ENCODE data around the gene B3GNT4. TPM values are rescaled to one million over a fixed set of nuclear protein-coding genes. Genes with fewer than 3 reads are reported as not detected.

Gene B3GNT4
- polyA plus RNA-seq (2013, experiment 1 of 2), result 0.35 TPM
- 0.32 TPM for polyA plus RNA-seq (2013, experiment 2 of 2)

GRCh38 chr12:122203301-122204166 lies at the start of gene B3GNT4:
TSS of gene B3GNT4 (plus strand) at chr12:122203709. CDS start at chr12:122204619, 910 bp downstream.
- Histone ChIP-seq H3K4me1 (ENCODE audit: insufficient read depth, low read length) (no peaks in the 10 kb centered on the region), H3K27ac (ENCODE audit: low read depth, low read length) (no peak within 1 kb of the TSS), H3K9me3 (ENCODE audit: insufficient read depth, low read depth, low read length) (no peaks in the 10 kb centered on the region), H3K27me3 (ENCODE audit: insufficient read depth, low read length) (peaks cover 50% of the 10 kb centered on the region), H3K4me3 (ENCODE audit: low read length) (peak within 1 kb of the TSS; percentile 57), H3K36me3 (ENCODE audit: insufficient read depth, low read length) (peaks cover 18% of the 10 kb centered on the region), H3K9ac (ENCODE audit: low read depth, low read length) (peak within 1 kb of the TSS; percentile 40; the same call in 1 of the 2 replicates)
- 1% methylated on average over 100 of the region's 104 CpGs for WGBS

DNA sequence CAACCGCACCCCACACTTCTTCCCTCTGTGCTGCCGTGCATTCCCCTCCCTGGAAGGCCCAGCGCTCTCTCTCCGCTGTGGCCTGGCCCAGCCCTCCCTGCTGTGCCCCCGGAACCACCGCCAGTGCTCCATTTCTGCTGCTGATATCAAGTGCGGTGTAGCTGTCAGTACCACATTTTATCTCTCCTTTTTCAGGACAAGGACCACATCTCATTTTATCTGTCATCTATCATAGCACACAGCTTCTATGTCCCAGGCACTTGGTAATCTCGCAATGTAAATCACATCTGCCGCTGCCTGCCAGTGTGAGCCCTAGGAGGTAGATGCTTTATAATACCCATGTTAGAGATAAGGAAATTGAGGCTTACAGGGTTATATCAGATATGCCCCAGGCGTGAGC lies 47.8 kb upstream of the B3GNT4 start:
- no peak overlapping the region for H3K27ac ChIP-seq (ENCODE audit: low read depth, low read length)
- no peaks in the 10 kb centered on the region for H3K9me3 ChIP-seq (ENCODE audit: insufficient read depth, low read depth, low read length)
- H3K36me3 ChIP-seq (ENCODE audit: insufficient read depth, low read length), result no peaks in the 10 kb centered on the region
- H3K4me1 ChIP-seq (ENCODE audit: insufficient read depth, low read length), result no peaks in the 10 kb centered on the region
- no peaks in the 10 kb centered on the region for H3K27me3 ChIP-seq (ENCODE audit: insufficient read depth, low read length)
- H3K4me3 ChIP-seq (ENCODE audit: low read length), result no peak overlapping the region
- no peak overlapping the region for H3K9ac ChIP-seq (ENCODE audit: low read depth, low read length)
- 66% methylated on average over 10 of the region's 10 CpGs for WGBS

- 97% methylated on average over 7 of the region's 7 CpGs for WGBS
- Histone ChIP-seq H3K4me3 (ENCODE audit: low read length) (no peak overlapping the region), H3K27me3 (ENCODE audit: insufficient read depth, low read length) (no peaks in the 10 kb centered on the region), H3K4me1 (ENCODE audit: insufficient read depth, low read length) (no peaks in the 10 kb centered on the region), H3K9me3 (ENCODE audit: insufficient read depth, low read depth, low read length) (no peaks in the 10 kb centered on the region), H3K9ac (ENCODE audit: low read depth, low read length) (no peak overlapping the region), H3K36me3 (ENCODE audit: insufficient read depth, low read length) (no peaks in the 10 kb centered on the region), H3K27ac (ENCODE audit: low read depth, low read length) (no peak overlapping the region)
Observed at GRCh38 chr12:122158700-122159285, 44.7 kb upstream of the B3GNT4 start.

GRCh38 chr12:122159882-122160281 lies 43.6 kb upstream of the B3GNT4 start:
- no peak overlapping the region for H3K4me3 ChIP-seq (ENCODE audit: low read length)
- H3K27me3 ChIP-seq (ENCODE audit: insufficient read depth, low read length), result no peaks in the 10 kb centered on the region
- H3K9me3 ChIP-seq (ENCODE audit: insufficient read depth, low read depth, low read length), result no peaks in the 10 kb centered on the region
- H3K4me1 ChIP-seq (ENCODE audit: insufficient read depth, low read length), result no peaks in the 10 kb centered on the region
- WGBS, result 60% methylated on average over 4 of the region's 4 CpGs
- no peaks in the 10 kb centered on the region for H3K36me3 ChIP-seq (ENCODE audit: insufficient read depth, low read length)
- H3K27ac ChIP-seq (ENCODE audit: low read depth, low read length), result no peak overlapping the region
- H3K9ac ChIP-seq (ENCODE audit: low read depth, low read length), result no peak overlapping the region

DNA sequence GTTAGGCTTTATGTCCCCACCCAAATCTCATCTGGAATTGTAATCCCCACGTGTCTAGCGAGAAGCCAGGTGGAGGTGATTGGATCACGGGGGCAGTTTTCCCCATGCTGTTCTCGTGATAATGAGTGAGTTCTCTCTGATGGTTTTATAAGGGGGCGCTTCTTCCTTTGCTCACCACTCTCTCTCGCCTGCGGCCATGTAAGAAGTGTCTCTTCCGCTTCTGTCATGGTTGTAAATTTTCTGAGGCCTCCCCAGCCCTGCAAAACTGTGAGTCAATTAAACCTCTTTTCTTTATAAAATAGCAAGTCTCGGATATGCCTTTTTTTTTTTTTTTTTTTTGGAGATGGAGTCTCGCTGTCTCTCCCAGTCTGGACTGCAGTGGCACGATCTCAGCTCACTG lies 42.7 kb upstream of the B3GNT4 start:
- H3K27me3 ChIP-seq (ENCODE audit: insufficient read depth, low read length), result no peaks in the 10 kb centered on the region
- no peaks in the 10 kb centered on the region for H3K9me3 ChIP-seq (ENCODE audit: insufficient read depth, low read depth, low read length)
- H3K4me1 ChIP-seq (ENCODE audit: insufficient read depth, low read length), result no peaks in the 10 kb centered on the region
- no peak overlapping the region for H3K9ac ChIP-seq (ENCODE audit: low read depth, low read length)
- no peaks in the 10 kb centered on the region for H3K36me3 ChIP-seq (ENCODE audit: insufficient read depth, low read length)
- 89% methylated on average over 10 of the region's 11 CpGs for WGBS
- no peak overlapping the region for H3K4me3 ChIP-seq (ENCODE audit: low read length)
- no peak overlapping the region for H3K27ac ChIP-seq (ENCODE audit: low read depth, low read length)

DNA sequence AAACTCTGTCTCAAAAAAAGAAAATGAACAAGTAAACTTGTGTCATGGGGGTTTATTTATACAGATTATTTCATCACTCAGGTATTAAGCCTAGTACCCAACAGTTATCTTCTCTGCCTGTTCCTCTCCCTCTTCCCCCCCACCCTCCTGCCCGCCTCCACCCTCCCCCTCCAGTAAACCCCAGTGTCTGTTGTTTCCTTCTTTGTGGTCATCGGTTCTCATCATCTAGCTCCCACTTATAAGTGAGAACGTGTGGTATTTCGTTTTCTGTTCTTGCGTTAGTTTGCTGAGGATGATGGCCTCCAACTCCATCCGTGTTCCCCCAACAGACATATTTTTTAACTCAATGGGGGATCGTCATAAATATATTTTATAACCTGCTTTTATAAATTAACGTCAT lies 41.8 kb upstream of the B3GNT4 start:
- H3K9ac ChIP-seq (ENCODE audit: low read depth, low read length), result no peak overlapping the region
- H3K27me3 ChIP-seq (ENCODE audit: insufficient read depth, low read length), result no peaks in the 10 kb centered on the region
- no peaks in the 10 kb centered on the region for H3K9me3 ChIP-seq (ENCODE audit: insufficient read depth, low read depth, low read length)
- no peak overlapping the region for H3K4me3 ChIP-seq (ENCODE audit: low read length)
- H3K4me1 ChIP-seq (ENCODE audit: insufficient read depth, low read length), result 0 out of 2 replicates have a peak, but pooled peaks cover 4% of the 10 kb centered on the region
- H3K27ac ChIP-seq (ENCODE audit: low read depth, low read length), result no peak overlapping the region
- 97% methylated on average over 7 of the region's 8 CpGs for WGBS
- H3K36me3 ChIP-seq (ENCODE audit: insufficient read depth, low read length), result no peaks in the 10 kb centered on the region

DNA sequence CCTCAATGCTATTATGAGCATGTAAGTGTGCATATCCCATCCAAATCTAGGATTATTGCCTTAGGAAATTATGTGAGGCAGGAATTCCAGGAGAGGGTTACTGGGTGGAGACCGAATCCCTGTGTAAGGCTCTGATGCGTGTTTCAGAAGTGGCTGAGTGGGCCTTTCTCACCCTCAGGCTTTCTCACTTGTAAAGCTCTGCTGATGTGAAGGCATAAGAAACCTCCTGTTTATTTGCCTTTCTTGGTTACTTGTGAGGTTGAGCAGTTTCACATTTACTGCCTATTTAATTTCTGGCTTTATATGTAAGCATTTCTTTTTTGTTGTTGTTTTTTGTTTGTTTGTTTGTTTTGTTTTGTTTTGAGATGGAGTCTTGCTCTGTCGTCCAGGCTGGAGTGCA lies 40.5 kb upstream of the B3GNT4 start:
- H3K27me3 ChIP-seq (ENCODE audit: insufficient read depth, low read length), result no peaks in the 10 kb centered on the region
- no peaks in the 10 kb centered on the region for H3K36me3 ChIP-seq (ENCODE audit: insufficient read depth, low read length)
- no peak overlapping the region for H3K4me3 ChIP-seq (ENCODE audit: low read length)
- WGBS, result 95% methylated on average over 3 of the region's 3 CpGs
- H3K9me3 ChIP-seq (ENCODE audit: insufficient read depth, low read depth, low read length), result no peaks in the 10 kb centered on the region
- no peak overlapping the region for H3K27ac ChIP-seq (ENCODE audit: low read depth, low read length)
- H3K9ac ChIP-seq (ENCODE audit: low read depth, low read length), result no peak overlapping the region
- 0 out of 2 replicates have a peak, but pooled peaks cover 5% of the 10 kb centered on the region for H3K4me1 ChIP-seq (ENCODE audit: insufficient read depth, low read length)

GRCh38 chr12:122166422-122167349 lies 36.8 kb upstream of the B3GNT4 start:
- no peaks in the 10 kb centered on the region for H3K27me3 ChIP-seq (ENCODE audit: insufficient read depth, low read length)
- 0 out of 2 replicates have a peak, but pooled peaks cover 5% of the 10 kb centered on the region for H3K4me1 ChIP-seq (ENCODE audit: insufficient read depth, low read length)
- no peaks in the 10 kb centered on the region for H3K36me3 ChIP-seq (ENCODE audit: insufficient read depth, low read length)
- WGBS, result 75% methylated on average over 22 of the region's 22 CpGs
- no peaks in the 10 kb centered on the region for H3K9me3 ChIP-seq (ENCODE audit: insufficient read depth, low read depth, low read length)
- no peak overlapping the region for H3K4me3 ChIP-seq (ENCODE audit: low read length)
- 0 out of 2 replicates have a peak overlapping the region, but pooled peaks have one; percentile 17 for H3K27ac ChIP-seq (ENCODE audit: low read depth, low read length)
- no peak overlapping the region for H3K9ac ChIP-seq (ENCODE audit: low read depth, low read length)

- H3K27me3 ChIP-seq (ENCODE audit: insufficient read depth, low read length), result no peaks in the 10 kb centered on the region
- no peaks in the 10 kb centered on the region for H3K36me3 ChIP-seq (ENCODE audit: insufficient read depth, low read length)
- no peak overlapping the region for H3K27ac ChIP-seq (ENCODE audit: low read depth, low read length)
- no peaks in the 10 kb centered on the region for H3K9me3 ChIP-seq (ENCODE audit: insufficient read depth, low read depth, low read length)
- WGBS, result 96% methylated on average over 10 of the region's 10 CpGs
- H3K4me1 ChIP-seq (ENCODE audit: insufficient read depth, low read length), result 0 out of 2 replicates have a peak, but pooled peaks cover 5% of the 10 kb centered on the region
- no peak overlapping the region for H3K9ac ChIP-seq (ENCODE audit: low read depth, low read length)
- H3K4me3 ChIP-seq (ENCODE audit: low read length), result no peak overlapping the region
Observed at GRCh38 chr12:122167356-122167925, 36.1 kb upstream of the B3GNT4 start.

- Histone ChIP-seq H3K27me3 (ENCODE audit: insufficient read depth, low read length) (no peaks in the 10 kb centered on the region), H3K27ac (ENCODE audit: low read depth, low read length) (no peak overlapping the region), H3K9ac (ENCODE audit: low read depth, low read length) (no peak overlapping the region), H3K4me1 (ENCODE audit: insufficient read depth, low read length) (0 out of 2 replicates have a peak, but pooled peaks cover 5% of the 10 kb centered on the region), H3K9me3 (ENCODE audit: insufficient read depth, low read depth, low read length) (no peaks in the 10 kb centered on the region), H3K36me3 (ENCODE audit: insufficient read depth, low read length) (no peaks in the 10 kb centered on the region), H3K4me3 (ENCODE audit: low read length) (no peak overlapping the region)
- WGBS, result over 99% methylated on average over 3 of the region's 3 CpGs
Observed at GRCh38 chr12:122168492-122168891, 35.0 kb upstream of the B3GNT4 start.

Measured in HUES64 (cell line).